Endothelial cell of umbilical vein (primary cell): ENCODE measurements around the gene MYO1H. TPM values are rescaled to one million over a fixed set of nuclear protein-coding genes. Genes with fewer than 3 reads are reported as not detected.

Experiments
- Bru-seq: library from RNA; stranded (reverse); fragments of 400-500 nt; gene quantifications from one replicate; lab custom pipeline; 2021; lab: Mats Ljungman, UMichigan
- BruChase-seq, 2 experiments: library from RNA; stranded (reverse); fragments of 400-500 nt; gene quantifications; one replicate each; lab custom pipeline; 2021; lab: Mats Ljungman, UMichigan
- BruUV-seq: library from RNA; stranded (reverse); fragments of 400-500 nt; replicated peaks from 2 replicates; lab custom pipeline; 2021; lab: Mats Ljungman, UMichigan
- CTCF ChIA-PET: fragments of 300-600, 350-600 bp; sonication (Branson Sonifier 250); formaldehyde crosslinking; loops from one replicate; lab custom pipeline; 2021; ENCODE audit warnings: antibody characterized with exemption, inconsistent platforms; lab: Charles Lee
- POLR2A ChIA-PET: fragments of 300-600, 350-600 bp; sonication (Branson Sonifier 250); formaldehyde crosslinking; loops from one replicate; lab custom pipeline; 2021; ENCODE audit warnings: antibody characterized with exemption, inconsistent platforms; lab: Charles Lee
- DNase-seq: peaks from one replicate; pipeline ENCODE4 v3.0.0-alpha.2; 2011; ENCODE audit warnings: low read depth, low spot score
- FAIRE-seq: peaks from 2 replicates; lab custom pipeline; 2011; peaks lifted over from hg19 to GRCh38; lab: Jason Lieb, UNC
- H2AFZ ChIP-seq: 2 replicates; pipeline ENCODE4 v1.6.0; 2012; ENCODE audit warnings: low read depth, low read length, control low read depth, inconsistent platforms
- H3K27ac ChIP-seq: 2 replicates; pipeline ENCODE4 v1.5.1; 2011; ENCODE audit warnings: low read depth, mild to moderate bottlenecking, control low read depth, low read length, moderate library complexity; ENCODE audit not compliant: insufficient read depth
- H3K27me3 ChIP-seq, 2 experiments: 2 replicates each; pipeline versions ENCODE4 v1.6.0 to v1.6.1; 2011; ENCODE audit warnings: low read length in 2 of 2, mixed read lengths in 1 of 2; ENCODE audit not compliant: control insufficient read depth in 2 of 2, insufficient read depth in 2 of 2
- H3K36me3 ChIP-seq, 2 experiments: 2 replicates in 1 of 2; 3 replicates in 1 of 2; pipeline ENCODE4 v1.5.1; 2011; ENCODE audit warnings: low read length in 2 of 2, mild to moderate bottlenecking in 1 of 2, moderate library complexity in 1 of 2; ENCODE audit not compliant: control insufficient read depth in 2 of 2, insufficient read depth in 2 of 2; ENCODE audit errors: extremely low read depth in 1 of 2
- H3K4me1 ChIP-seq: 3 replicates; pipeline ENCODE4 v1.5.1; 2011; ENCODE audit warnings: mild to moderate bottlenecking, low read length; ENCODE audit not compliant: control insufficient read depth, insufficient read depth; ENCODE audit errors: extremely low read depth
- H3K4me2 ChIP-seq: 2 replicates; pipeline ENCODE4 v1.6.1; 2011; ENCODE audit warnings: low read length, control low read depth, mixed read lengths; ENCODE audit not compliant: insufficient read depth
- H3K4me3 ChIP-seq, 3 experiments: fragments of 200-600 bp in 1 of 3; sonication (generic), shearing (Covaris generic) in 1 of 3; replicated peaks in 1 of 3; 2 replicates each; pipeline ENCODE4 v1.5.1; 2011 to 2016; ENCODE audit warnings: control low read depth in 3 of 3, low read length in 3 of 3, mild to moderate bottlenecking in 2 of 3, inconsistent platforms in 1 of 3, low read depth in 1 of 3, moderate library complexity in 1 of 3; ENCODE audit not compliant: insufficient read depth in 1 of 3
- H3K79me2 ChIP-seq: 2 replicates; pipeline ENCODE4 v1.6.0; 2012; ENCODE audit warnings: low read length, inconsistent platforms; ENCODE audit not compliant: control insufficient read depth, insufficient read depth
- H3K9ac ChIP-seq: replicated peaks from 2 replicates; pipeline ENCODE3; 2011; ENCODE audit warnings: low read length, control low read depth; ENCODE audit not compliant: insufficient read depth; ENCODE audit errors: extremely low read depth
- H3K9me1 ChIP-seq: replicated peaks from 3 replicates; pipeline ENCODE4 v1.6.0; 2011; ENCODE audit warnings: mild to moderate bottlenecking, low read length; ENCODE audit not compliant: control insufficient read depth, insufficient read depth; ENCODE audit errors: extremely low read depth
- H3K9me3 ChIP-seq: replicated peaks from 2 replicates; pipeline ENCODE4 v1.5.1; 2012; ENCODE audit warnings: low read length, inconsistent platforms; ENCODE audit not compliant: control insufficient read depth, insufficient read depth
- H4K20me1 ChIP-seq: replicated peaks from 2 replicates; pipeline ENCODE3; 2011; ENCODE audit warnings: mild to moderate bottlenecking, low read length; ENCODE audit not compliant: control insufficient read depth, insufficient read depth; ENCODE audit errors: extremely low read depth
- EZH2 ChIP-seq: IDR thresholded peaks from 2 replicates; pipeline ENCODE4 v1.6.1; 2012; ENCODE audit warnings: borderline replicate concordance, low read depth, mild to moderate bottlenecking, moderate library complexity, low read length, inconsistent platforms; ENCODE audit not compliant: severe bottlenecking
- FOS ChIP-seq: IDR thresholded peaks from 2 replicates; pipeline ENCODE4 v1.6.1; 2011; ENCODE audit warnings: mild to moderate bottlenecking, low read length, moderate library complexity, borderline replicate concordance; ENCODE audit not compliant: insufficient read depth
- GATA2 ChIP-seq: IDR thresholded peaks from 2 replicates; pipeline ENCODE4 v1.7.0; 2011; ENCODE audit warnings: low read depth, mild to moderate bottlenecking, moderate library complexity, mixed read lengths, low read length; ENCODE audit not compliant: insufficient read length, insufficient read depth
- JUN ChIP-seq: IDR thresholded peaks from 2 replicates; pipeline ENCODE4 v1.6.1; 2011; ENCODE audit warnings: borderline replicate concordance, low read depth; ENCODE audit not compliant: insufficient read length, insufficient read depth
- MYC ChIP-seq: IDR thresholded peaks from one replicate; pipeline ENCODE4 v1.6.1; 2011; ENCODE audit warnings: mild to moderate bottlenecking, low read depth, low read length
- POLR2A ChIP-seq: IDR thresholded peaks from 2 replicates; pipeline ENCODE4 v1.6.1; 2012; ENCODE audit warnings: low read depth, mild to moderate bottlenecking, control low read depth, low read length
- POLR2AphosphoS5 ChIP-seq: IDR thresholded peaks from 2 replicates; pipeline ENCODE4 v1.6.1; 2012; ENCODE audit warnings: low read depth, mild to moderate bottlenecking, control low read depth, low read length, moderate library complexity; ENCODE audit not compliant: insufficient read depth
- dilution Hi-C: fragments of 300-500 bp; cut with MboI; formaldehyde crosslinking; loops from one replicate; pipeline ENCODE4 v1.15.0; 2019; ENCODE audit warnings: low sequenced_read_pairs; ENCODE audit not compliant: extremely low pct_ligation_motif_present
- intact Hi-C: fragments of 100-400 bp; cut with micrococcal nuclease; formaldehyde crosslinking; loops from one replicate; pipeline ENCODE4 v1.10.0; 2022
- long read RNA-seq: library from polyadenylated mRNA; stranded (forward); transcript quantifications from one replicate; pipeline ENCODE4 v2.0.0, GENCODE V29; 2021
- polyA minus RNA-seq, 3 experiments: library from RNA; depleted of rRNA, polyadenylated mRNA; stranded (reverse); fragments of >200 nt; gene quantifications; 1 replicate in 1 of 3; 2 replicates in 2 of 3; pipeline ENCODE4 v1.2.3, GENCODE V29; 2011
- polyA plus RNA-seq, 4 experiments: library from polyadenylated mRNA; depleted of rRNA in 3 of 4; stranded (reverse) in 3 of 4; unstranded in 1 of 4; fragments of >200 nt; gene quantifications; 2 replicates each; pipeline versions ENCODE4 v1.2.1 to v1.2.3, GENCODE V29; 2011 to 2012; ENCODE audit warnings: missing spikeins in 1 of 4
- total RNA-seq: library from RNA; stranded (reverse); gene quantifications from 2 replicates; pipeline ENCODE4 v1.2.3, GENCODE V29; 2021
- TF ChIP-seq, protein P1 (sequence below): IDR thresholded peaks from 2 replicates; pipeline ENCODE4 v1.6.1; 2011; ENCODE audit not compliant: insufficient read depth, insufficient read length
- TF ChIP-seq, protein P2 (sequence below), 2 donors: IDR thresholded peaks; 1 replicate in 1 of 2; 2 replicates in 1 of 2; pipeline ENCODE4 v1.5.1; 2011; ENCODE audit warnings: low read length in 2 of 2, mild to moderate bottlenecking in 2 of 2, moderate library complexity in 2 of 2, control low read depth in 1 of 2, inconsistent platforms in 1 of 2, low read depth in 1 of 2; ENCODE audit not compliant: insufficient read depth in 1 of 2; ENCODE audit errors: extremely low read depth in 1 of 2

MYO1H gene, protein sequence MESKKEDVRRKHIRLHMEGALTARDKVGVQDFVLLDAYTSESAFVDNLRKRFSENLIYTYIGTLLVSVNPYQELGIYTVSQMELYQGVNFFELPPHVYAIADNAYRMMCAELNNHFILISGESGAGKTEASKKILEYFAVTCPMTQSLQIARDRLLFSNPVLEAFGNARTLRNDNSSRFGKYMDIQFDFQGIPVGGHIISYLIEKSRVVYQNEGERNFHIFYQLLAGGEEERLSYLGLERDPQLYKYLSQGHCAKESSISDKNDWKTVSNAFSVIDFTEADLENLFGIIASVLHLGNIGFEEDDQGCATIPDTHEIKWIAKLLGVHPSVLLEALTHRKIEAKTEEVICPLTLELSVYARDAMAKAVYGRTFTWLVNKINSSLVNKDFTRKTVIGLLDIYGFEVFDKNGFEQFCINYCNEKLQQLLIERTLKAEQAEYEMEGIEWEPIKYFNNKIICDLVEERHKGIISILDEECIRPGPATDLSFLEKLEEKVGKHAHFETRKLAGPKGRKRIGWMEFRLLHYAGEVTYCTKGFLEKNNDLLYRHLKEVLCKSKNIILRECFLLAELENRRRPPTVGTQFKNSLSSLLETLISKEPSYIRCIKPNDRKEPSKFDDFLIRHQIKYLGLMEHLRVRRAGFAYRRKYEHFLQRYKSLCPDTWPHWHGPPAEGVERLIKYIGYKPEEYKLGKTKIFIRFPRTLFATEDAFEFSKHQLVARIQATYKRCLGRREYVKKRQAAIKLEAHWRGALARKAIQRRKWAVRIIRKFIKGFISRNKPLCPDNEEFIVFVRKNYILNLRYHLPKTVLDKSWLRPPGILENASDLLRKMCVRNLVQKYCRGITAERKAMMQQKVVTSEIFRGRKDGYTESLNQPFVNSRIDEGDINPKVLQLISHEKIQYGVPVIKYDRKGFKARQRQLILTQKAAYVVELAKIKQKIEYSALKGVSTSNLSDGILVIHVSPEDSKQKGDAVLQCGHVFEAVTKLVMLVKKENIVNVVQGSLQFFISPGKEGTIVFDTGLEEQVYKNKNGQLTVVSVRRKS
- total RNA-seq (not detected in 2 replicates), polyA plus RNA-seq (not detected in 2 replicates), polyA minus RNA-seq (not detected in 2 replicates), Bru-seq, nascent RNA (not detected), BruChase-seq, experiment 1, labeled RNA remaining after a 6-hour chase (not detected), BruChase-seq, experiment 2, labeled RNA remaining after a 2-hour chase (not detected)
- polyA plus RNA-seq (2011; cell fraction: cytosol; rRNA removed) = not detected in 2 replicates
- not detected in 2 replicates for polyA plus RNA-seq (2011; cell fraction: nucleus; rRNA removed)
- polyA plus RNA-seq (2012) = 0.18 TPM in 1 of 2 replicates, not detected in the other
- not detected for polyA minus RNA-seq (2011; cell fraction: cytosol; rRNA and poly(A)+ RNA removed)
- polyA minus RNA-seq (2011; cell fraction: nucleus; rRNA and poly(A)+ RNA removed) = not detected in 2 replicates
- long read RNA-seq, partial matches to known transcripts = 0 of 4 reads
- long read RNA-seq, other reads (novel, unspliced or antisense) = 4 of 4 reads

DNA sequence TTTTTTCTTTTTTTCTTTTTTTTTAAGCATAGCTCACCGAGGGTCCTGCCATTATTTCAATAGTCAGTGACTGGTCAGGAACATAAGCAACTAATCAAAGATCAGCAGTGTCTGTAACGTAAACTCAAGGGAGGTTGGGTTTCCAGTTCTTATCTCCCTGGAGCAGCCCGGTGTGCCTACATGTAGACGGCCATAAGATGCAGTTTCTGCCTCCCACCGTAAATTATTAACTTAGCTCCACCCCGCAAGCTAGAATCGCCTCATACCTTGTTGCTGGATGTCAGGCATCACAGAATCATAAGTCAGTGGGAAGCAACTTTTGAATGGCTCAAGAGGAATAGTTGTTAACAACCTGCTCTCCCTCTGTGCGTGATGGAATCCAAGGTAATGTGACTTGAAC, at the start of gene MYO1H:
Gene MYO1H (plus strand): TSS at position 312 of the 400 bp plus-strand sequence. CDS start 61 bp downstream, at position 373.
- Histone ChIP-seq H3K9me3 (no peaks in the 10 kb centered on the region), H3K9me1 (no peaks in the 10 kb centered on the region), H3K79me2 (no peaks in the 10 kb centered on the region), H3K27ac (no peak within 1 kb of the TSS), H3K4me1 (no peaks in the 10 kb centered on the region), H4K20me1 (no peaks in the 10 kb centered on the region), H2AFZ (no peak within 1 kb of the TSS), H3K4me3 (no peak within 1 kb of the TSS), H3K36me3 (no peaks in the 10 kb centered on the region), H3K27me3 (no peaks in the 10 kb centered on the region), H3K9ac (no peak within 1 kb of the TSS), H3K4me2 (no peak within 1 kb of the TSS)
- no peak for DNase-seq
- no TSS peak for BruUV-seq
- dilution Hi-C loops = no loop called here
- FAIRE-seq = no peak
- ChIA-PET CTCF (no interaction called here), POLR2A (no interaction called here)
- TF ChIP-seq JUN (no peak), POLR2A (no peak), EZH2 (no peak), POLR2AphosphoS5 (no peak), GATA2 (no peak), FOS (no peak), MYC (no peak)
- TF ChIP-seq, protein P1, sequence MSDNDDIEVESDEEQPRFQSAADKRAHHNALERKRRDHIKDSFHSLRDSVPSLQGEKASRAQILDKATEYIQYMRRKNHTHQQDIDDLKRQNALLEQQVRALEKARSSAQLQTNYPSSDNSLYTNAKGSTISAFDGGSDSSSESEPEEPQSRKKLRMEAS = no peak
- TF ChIP-seq, protein P2, sequence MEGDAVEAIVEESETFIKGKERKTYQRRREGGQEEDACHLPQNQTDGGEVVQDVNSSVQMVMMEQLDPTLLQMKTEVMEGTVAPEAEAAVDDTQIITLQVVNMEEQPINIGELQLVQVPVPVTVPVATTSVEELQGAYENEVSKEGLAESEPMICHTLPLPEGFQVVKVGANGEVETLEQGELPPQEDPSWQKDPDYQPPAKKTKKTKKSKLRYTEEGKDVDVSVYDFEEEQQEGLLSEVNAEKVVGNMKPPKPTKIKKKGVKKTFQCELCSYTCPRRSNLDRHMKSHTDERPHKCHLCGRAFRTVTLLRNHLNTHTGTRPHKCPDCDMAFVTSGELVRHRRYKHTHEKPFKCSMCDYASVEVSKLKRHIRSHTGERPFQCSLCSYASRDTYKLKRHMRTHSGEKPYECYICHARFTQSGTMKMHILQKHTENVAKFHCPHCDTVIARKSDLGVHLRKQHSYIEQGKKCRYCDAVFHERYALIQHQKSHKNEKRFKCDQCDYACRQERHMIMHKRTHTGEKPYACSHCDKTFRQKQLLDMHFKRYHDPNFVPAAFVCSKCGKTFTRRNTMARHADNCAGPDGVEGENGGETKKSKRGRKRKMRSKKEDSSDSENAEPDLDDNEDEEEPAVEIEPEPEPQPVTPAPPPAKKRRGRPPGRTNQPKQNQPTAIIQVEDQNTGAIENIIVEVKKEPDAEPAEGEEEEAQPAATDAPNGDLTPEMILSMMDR (IDR thresholded peaks at IDR 0.05; ENCODE audit: extremely low read depth in 1 of 2, insufficient read depth in 1 of 2, low read depth in 1 of 2, low read length in 2 of 2) = no peak
- intact Hi-C loops = no loop called here
